Measurements from ENCODE around the gene MIPOL1. TPM values are rescaled to one million over a fixed set of nuclear protein-coding genes. Genes with fewer than 3 reads are reported as not detected.

The MIPOL1 gene
- total and polyA plus RNA-seq, 2 experiments from 2014 or later: 5.7 to 5.9 TPM

DNA sequence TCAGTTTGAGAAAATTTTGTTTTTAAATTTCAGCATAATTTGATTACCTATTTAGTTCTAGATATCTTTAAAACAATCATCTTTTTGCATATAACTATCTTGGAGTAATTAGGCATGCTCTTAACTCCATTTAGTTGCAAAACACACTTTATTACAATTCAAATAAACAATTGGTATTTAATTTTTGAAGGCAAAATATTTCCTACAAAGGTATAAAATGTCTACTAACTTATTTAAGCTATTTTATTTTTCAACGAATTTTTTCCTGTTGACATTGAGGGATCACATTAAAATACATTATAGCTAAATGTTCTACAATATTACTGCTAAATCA, 389.0 kb downstream of the MIPOL1 start:
- Histone ChIP-seq H3K27ac (no peak overlapping the region), H3K4me1 (ENCODE audit: insufficient read depth) (no peaks in the 10 kb centered on the region), H3K4me2 (ENCODE audit: unreplicated experiment) (no peak overlapping the region), H3K4me3 (no peak overlapping the region), H3F3A (ENCODE audit: insufficient read depth) (no peaks in the 10 kb centered on the region), H3K9ac (no peak overlapping the region), H4K20me1 (ENCODE audit: insufficient read depth) (no peaks in the 10 kb centered on the region), H3K27me3 (replicated peaks; ENCODE audit: insufficient read depth) (peaks cover 91% of the 10 kb centered on the region), H3K9me2 (ENCODE audit: insufficient read depth) (no peaks in the 10 kb centered on the region), H3K79me2 (ENCODE audit: insufficient read depth) (no peaks in the 10 kb centered on the region), H2AFZ (no peak overlapping the region), H3K36me3 (ENCODE audit: low read depth) (no peaks in the 10 kb centered on the region), H3K9me3 (ENCODE audit: low read depth) (no peaks in the 10 kb centered on the region)
- no peak for DNase-seq
- WGBS, 2 experiments (ENCODE audit: low coverage in 1 of 2, low lambda C conversion rate in 2 of 2, missing lambda C conversion rate in 2 of 2): 2 to 3% methylated on average over 1 of the region's 1 CpG
- TF ChIP-seq EZH2phosphoT487 (IDR thresholded peaks at IDR 0.05; ENCODE audit: insufficient read depth, low read depth) (0 out of 2 replicates have a peak, but pooled peaks have one; percentile 20), EZH2 (IDR thresholded peaks at IDR 0.05; ENCODE audit: insufficient read depth, poor library complexity, severe bottlenecking) (peak; percentile 28)
- in situ Hi-C loops (cut with MboI): no loop called here

DNA sequence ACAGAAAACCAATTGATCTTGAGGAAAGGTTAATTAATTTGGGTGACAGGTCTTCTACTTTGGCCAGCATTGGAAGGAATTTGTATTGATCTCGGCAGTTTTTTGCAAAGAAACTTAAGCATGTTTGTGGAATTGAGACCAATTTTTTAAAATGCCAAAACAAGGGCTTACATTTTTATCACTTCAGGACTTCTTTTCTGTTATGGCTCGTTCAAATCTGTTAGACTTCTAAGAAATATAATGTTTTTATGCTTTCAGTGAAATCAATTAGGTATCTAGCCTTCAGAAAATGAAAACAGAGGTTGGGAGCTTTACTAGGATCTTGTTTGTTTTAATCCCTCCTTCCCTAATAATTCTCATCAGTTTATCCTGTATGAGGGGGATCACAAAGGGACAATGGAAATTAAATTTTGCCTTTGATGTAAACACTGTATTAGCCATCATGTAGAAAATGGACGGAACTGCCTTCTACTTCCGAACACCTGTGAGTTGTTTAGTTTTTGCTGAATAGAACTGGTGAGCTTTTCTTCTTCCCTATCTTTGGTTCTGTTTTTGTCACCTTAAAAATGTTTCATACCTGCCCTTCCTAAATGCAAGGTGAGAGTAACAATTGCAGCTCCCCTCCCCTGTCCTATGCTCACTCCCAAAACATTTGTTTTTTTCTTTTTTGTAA, 389.5 kb downstream of the MIPOL1 start:
- H4K20me1 ChIP-seq (ENCODE audit: insufficient read depth): no peaks in the 10 kb centered on the region
- H3K27me3 ChIP-seq (replicated peaks; ENCODE audit: insufficient read depth): peaks cover 91% of the 10 kb centered on the region
- TF ChIP-seq EZH2 (IDR thresholded peaks at IDR 0.05; ENCODE audit: insufficient read depth, poor library complexity, severe bottlenecking): peak; percentile 37
- TF ChIP-seq EZH2phosphoT487 (IDR thresholded peaks at IDR 0.05; ENCODE audit: insufficient read depth, low read depth): peak; percentile 19; the same call in 1 of the 2 replicates
- no peaks in the 10 kb centered on the region for H3K36me3 ChIP-seq (ENCODE audit: low read depth)
- in situ Hi-C loops (cut with MboI): no loop called here
- no peaks in the 10 kb centered on the region for H3F3A ChIP-seq (ENCODE audit: insufficient read depth)
- no peak for DNase-seq
- H3K4me3 ChIP-seq: no peak overlapping the region
- no peak overlapping the region for H3K4me2 ChIP-seq (ENCODE audit: unreplicated experiment)
- H3K9me2 ChIP-seq (ENCODE audit: insufficient read depth): no peaks in the 10 kb centered on the region
- H3K27ac ChIP-seq: no peak overlapping the region
- H3K9ac ChIP-seq: no peak overlapping the region
- H3K79me2 ChIP-seq (ENCODE audit: insufficient read depth): no peaks in the 10 kb centered on the region
- H2AFZ ChIP-seq: no peak overlapping the region
- H3K4me1 ChIP-seq (ENCODE audit: insufficient read depth): no peaks in the 10 kb centered on the region
- H3K9me3 ChIP-seq (ENCODE audit: low read depth): no peaks in the 10 kb centered on the region
- WGBS, 2 experiments (ENCODE audit: low coverage in 1 of 2, low lambda C conversion rate in 2 of 2, missing lambda C conversion rate in 2 of 2): 26 to 30% methylated on average over 4 of the region's 4 CpGs

DNA sequence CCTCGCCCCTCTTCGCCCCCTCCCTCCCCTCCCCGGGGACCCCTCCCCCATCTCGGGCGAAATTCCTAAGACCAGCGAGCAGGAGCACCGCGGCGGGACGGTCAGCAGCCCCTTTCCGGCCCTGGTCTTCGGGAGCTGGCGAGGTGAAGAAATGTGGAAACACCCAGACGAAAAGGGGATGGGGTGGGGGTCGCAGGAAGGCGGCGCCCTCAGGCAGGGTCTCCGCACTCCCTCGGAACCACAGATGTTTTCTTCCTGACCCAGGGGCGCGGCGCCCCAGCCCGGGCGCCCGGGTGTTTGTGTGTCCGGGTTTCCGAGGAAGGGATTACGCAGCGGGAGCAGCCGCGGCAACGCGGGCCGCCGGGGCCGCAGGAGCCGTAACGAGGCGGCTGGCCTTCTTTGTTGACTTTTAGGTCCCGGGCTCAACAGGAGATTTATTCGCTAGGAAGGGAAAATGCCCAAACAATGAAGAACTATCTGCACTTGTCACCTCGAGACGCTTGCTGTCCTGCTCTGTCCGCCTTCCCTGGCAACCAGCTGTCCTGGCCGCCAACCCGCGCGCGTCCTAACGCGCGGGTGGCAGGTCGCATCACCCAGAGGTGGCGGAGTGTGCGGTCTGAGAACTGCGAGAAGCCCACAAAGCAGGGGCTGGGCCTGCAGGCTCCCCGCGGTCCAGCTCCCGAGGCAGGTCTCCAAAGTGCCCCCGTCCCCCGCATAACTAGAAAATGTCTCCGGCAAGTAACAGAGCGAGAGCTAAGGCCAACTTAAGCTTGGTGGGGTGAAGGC, 390.3 kb downstream of the MIPOL1 start:
- Histone ChIP-seq H3K4me1 (ENCODE audit: insufficient read depth) (no peaks in the 10 kb centered on the region), H3K36me3 (ENCODE audit: low read depth) (no peaks in the 10 kb centered on the region), H3K9me3 (ENCODE audit: low read depth) (no peaks in the 10 kb centered on the region), H3K79me2 (ENCODE audit: insufficient read depth) (no peaks in the 10 kb centered on the region), H3K9ac (no peak overlapping the region), H2AFZ (peak overlapping the region; percentile 21), H3K9me2 (ENCODE audit: insufficient read depth) (no peaks in the 10 kb centered on the region), H4K20me1 (ENCODE audit: insufficient read depth) (no peaks in the 10 kb centered on the region), H3F3A (ENCODE audit: insufficient read depth) (no peaks in the 10 kb centered on the region), H3K27ac (no peak overlapping the region), H3K4me3 (no peak overlapping the region), H3K4me2 (ENCODE audit: unreplicated experiment) (no peak overlapping the region), H3K27me3 (replicated peaks; ENCODE audit: insufficient read depth) (peaks cover 91% of the 10 kb centered on the region)
- WGBS, 2 experiments (ENCODE audit: low coverage in 1 of 2, low lambda C conversion rate in 2 of 2, missing lambda C conversion rate in 2 of 2): 9 to 12% methylated on average over 59 to 62 of the region's 63 CpGs
- TF ChIP-seq EZH2 (IDR thresholded peaks at IDR 0.05; ENCODE audit: insufficient read depth, poor library complexity, severe bottlenecking) (no peak), EZH2phosphoT487 (IDR thresholded peaks at IDR 0.05; ENCODE audit: insufficient read depth, low read depth) (no peak)
- peak; percentile 26 for DNase-seq
- in situ Hi-C loops (cut with MboI): no loop called here

DNA sequence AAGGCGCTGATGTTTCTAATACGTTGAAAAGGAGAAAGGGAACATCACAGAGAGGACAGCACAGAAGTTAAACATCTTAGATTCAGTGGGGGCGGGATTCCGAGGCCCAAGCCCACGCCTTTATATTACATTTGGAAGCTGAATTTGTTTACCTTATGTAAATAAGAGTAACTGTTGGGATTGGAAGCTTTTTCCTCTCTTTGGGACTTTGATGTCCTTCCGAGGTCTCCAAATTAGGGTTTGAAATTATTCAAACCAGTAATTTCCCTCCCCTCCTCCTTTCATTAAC, 390.9 kb downstream of the MIPOL1 start:
- Histone ChIP-seq H3K27me3 (replicated peaks; ENCODE audit: insufficient read depth) (peaks cover 92% of the 10 kb centered on the region), H3K27ac (no peak overlapping the region), H3K36me3 (ENCODE audit: low read depth) (no peaks in the 10 kb centered on the region), H3K79me2 (ENCODE audit: insufficient read depth) (no peaks in the 10 kb centered on the region), H3K9me2 (ENCODE audit: insufficient read depth) (no peaks in the 10 kb centered on the region), H3F3A (ENCODE audit: insufficient read depth) (no peaks in the 10 kb centered on the region), H3K4me2 (ENCODE audit: unreplicated experiment) (no peak overlapping the region), H3K4me3 (no peak overlapping the region), H4K20me1 (ENCODE audit: insufficient read depth) (no peaks in the 10 kb centered on the region), H3K9me3 (ENCODE audit: low read depth) (no peaks in the 10 kb centered on the region), H2AFZ (no peak overlapping the region), H3K9ac (no peak overlapping the region), H3K4me1 (ENCODE audit: insufficient read depth) (no peaks in the 10 kb centered on the region)
- DNase-seq: no peak
- in situ Hi-C loops (cut with MboI): no loop called here
- no peak for TF ChIP-seq EZH2 (IDR thresholded peaks at IDR 0.05; ENCODE audit: insufficient read depth, poor library complexity, severe bottlenecking)
- TF ChIP-seq EZH2phosphoT487 (IDR thresholded peaks at IDR 0.05; ENCODE audit: insufficient read depth, low read depth): no peak
- WGBS, 2 experiments (ENCODE audit: low coverage in 1 of 2, low lambda C conversion rate in 2 of 2, missing lambda C conversion rate in 2 of 2): 36 to 38% methylated on average over 6 of the region's 6 CpGs
